Osteocyte (in vitro differentiated cells): ENCODE data around the gene LZIC. TPM values are rescaled to one million over a fixed set of nuclear protein-coding genes. Genes with fewer than 3 reads are reported as not detected.

Experiments used
- DNase-seq: peaks from one replicate; pipeline ENCODE4 v3.0.0; 2021; ENCODE audit warnings: mixed read lengths; ENCODE audit not compliant: unreplicated experiment; ENCODE audit errors: extremely low spot score
- H3K27ac Mint-ChIP-seq: one replicate; pipeline ENCODE4 v1.8.0; 2021; ENCODE audit warnings: mild to moderate bottlenecking, mixed read lengths; ENCODE audit not compliant: unreplicated experiment
- H3K27me3 Mint-ChIP-seq: one replicate; pipeline ENCODE4 v1.8.0; 2021; ENCODE audit warnings: mixed read lengths; ENCODE audit not compliant: unreplicated experiment
- H3K36me3 Mint-ChIP-seq: one replicate; pipeline ENCODE4 v1.8.0; 2021; ENCODE audit warnings: mixed read lengths; ENCODE audit not compliant: unreplicated experiment
- H3K4me1 Mint-ChIP-seq: one replicate; pipeline ENCODE4 v1.8.0; 2021; ENCODE audit warnings: mixed read lengths; ENCODE audit not compliant: unreplicated experiment
- H3K4me3 Mint-ChIP-seq: one replicate; pipeline ENCODE4 v1.8.0; 2021; ENCODE audit warnings: mild to moderate bottlenecking, moderate library complexity, mixed read lengths; ENCODE audit not compliant: unreplicated experiment
- H3K9me3 Mint-ChIP-seq: one replicate; pipeline ENCODE4 v1.8.0; 2021; ENCODE audit warnings: mixed read lengths; ENCODE audit not compliant: unreplicated experiment
- total RNA-seq: library from RNA; stranded (reverse); gene quantifications from 2 replicates; pipeline ENCODE4 v1.2.1, GENCODE V29; 2021
- TF ChIP-seq, protein P1 (sequence below): fragments of 200-600 bp; sonication (generic); IDR thresholded peaks from 2 replicates; pipeline ENCODE4 v1.5.0; 2021; ENCODE audit warnings: antibody characterized with exemption, mild to moderate bottlenecking, moderate library complexity

The LZIC gene
- total RNA-seq, 1 donor from 2014 or later: 28.6 TPM

DNA sequence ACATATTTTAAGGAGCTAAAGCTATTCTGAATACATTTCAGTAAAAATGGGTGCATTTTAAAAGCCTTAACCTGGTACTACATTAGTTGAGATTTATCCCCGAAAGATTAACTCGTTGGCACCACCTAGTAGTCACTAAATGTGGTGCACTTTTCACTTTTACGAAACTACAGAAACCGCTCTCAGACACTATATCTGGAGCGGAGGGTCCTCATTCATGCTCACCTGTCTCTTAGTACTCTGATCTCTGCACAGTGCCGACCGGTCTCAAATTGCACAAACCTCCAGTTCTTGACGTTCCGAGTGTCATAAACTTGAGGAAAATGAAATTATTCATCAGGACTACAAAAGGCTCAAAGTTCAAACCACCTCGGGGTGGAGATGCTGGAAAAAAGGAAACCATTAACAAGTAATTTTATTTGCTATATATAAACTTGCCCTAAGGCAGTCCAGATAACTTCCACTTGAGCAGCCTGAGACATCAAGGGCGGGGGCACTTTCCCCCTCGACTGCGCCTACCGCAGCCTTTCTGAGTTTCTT lies 722 bp downstream of the LZIC start:
- Mint-ChIP-seq H3K27me3 (no peaks in the 10 kb centered on the region), H3K36me3 (peaks cover 9% of the 10 kb centered on the region), H3K9me3 (no peaks in the 10 kb centered on the region), H3K4me1 (peaks cover 16% of the 10 kb centered on the region), H3K27ac (peak overlapping the region; percentile 98), H3K4me3 (peak overlapping the region; percentile 96)
- no peak for DNase-seq
- TF ChIP-seq, protein P1, sequence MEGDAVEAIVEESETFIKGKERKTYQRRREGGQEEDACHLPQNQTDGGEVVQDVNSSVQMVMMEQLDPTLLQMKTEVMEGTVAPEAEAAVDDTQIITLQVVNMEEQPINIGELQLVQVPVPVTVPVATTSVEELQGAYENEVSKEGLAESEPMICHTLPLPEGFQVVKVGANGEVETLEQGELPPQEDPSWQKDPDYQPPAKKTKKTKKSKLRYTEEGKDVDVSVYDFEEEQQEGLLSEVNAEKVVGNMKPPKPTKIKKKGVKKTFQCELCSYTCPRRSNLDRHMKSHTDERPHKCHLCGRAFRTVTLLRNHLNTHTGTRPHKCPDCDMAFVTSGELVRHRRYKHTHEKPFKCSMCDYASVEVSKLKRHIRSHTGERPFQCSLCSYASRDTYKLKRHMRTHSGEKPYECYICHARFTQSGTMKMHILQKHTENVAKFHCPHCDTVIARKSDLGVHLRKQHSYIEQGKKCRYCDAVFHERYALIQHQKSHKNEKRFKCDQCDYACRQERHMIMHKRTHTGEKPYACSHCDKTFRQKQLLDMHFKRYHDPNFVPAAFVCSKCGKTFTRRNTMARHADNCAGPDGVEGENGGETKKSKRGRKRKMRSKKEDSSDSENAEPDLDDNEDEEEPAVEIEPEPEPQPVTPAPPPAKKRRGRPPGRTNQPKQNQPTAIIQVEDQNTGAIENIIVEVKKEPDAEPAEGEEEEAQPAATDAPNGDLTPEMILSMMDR: peak; percentile 74

DNA sequence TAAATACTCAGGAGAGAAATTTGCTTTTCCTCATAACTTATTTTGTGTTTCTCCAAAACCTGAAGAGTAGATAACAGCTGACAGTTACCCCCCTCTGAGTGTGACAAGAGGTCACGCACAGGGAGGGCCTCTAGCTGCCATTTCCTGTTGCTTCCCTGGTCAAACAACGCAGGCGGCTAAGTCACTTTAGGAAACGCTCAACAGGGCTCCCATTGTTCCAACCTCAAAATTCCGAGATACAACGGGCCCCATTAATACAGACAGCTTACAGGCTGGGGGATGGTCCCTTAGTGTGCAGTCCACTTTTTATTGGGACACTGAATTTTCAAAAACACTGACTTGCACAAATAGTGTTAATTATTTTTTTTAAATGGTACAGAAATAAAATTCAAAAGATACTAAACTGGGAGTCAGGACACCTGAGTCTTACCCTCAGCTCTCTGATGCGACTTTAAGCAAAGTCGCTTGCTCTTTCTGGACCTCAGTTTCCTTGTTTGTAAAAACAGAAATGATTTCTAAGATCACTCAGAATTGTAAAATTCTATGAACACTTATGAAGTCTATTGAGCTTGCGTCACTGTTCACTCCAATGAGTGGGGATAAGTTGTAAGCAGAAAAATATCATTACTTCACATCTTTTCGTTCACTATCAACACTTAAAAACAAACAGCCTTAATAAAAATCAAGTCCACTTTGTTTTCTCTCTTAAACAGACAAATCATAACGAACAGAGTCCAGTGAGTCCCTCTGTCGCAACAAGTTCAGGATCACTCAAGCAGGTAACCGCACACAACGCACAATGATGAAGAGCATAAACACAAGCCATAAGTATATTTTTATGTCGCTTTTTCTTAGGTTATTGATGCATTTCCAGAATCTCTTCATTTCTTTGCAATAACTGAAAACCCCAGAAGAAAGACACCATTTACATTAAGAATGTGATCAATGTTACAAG lies 13.5 kb downstream of the LZIC start:
- Mint-ChIP-seq H3K27ac (peak overlapping the region; percentile 27), H3K4me3 (no peak overlapping the region), H3K36me3 (peaks cover 17% of the 10 kb centered on the region), H3K27me3 (no peaks in the 10 kb centered on the region), H3K4me1 (peaks cover 8% of the 10 kb centered on the region), H3K9me3 (no peaks in the 10 kb centered on the region)
- no peak for DNase-seq
- TF ChIP-seq, protein P1: no peak

DNA sequence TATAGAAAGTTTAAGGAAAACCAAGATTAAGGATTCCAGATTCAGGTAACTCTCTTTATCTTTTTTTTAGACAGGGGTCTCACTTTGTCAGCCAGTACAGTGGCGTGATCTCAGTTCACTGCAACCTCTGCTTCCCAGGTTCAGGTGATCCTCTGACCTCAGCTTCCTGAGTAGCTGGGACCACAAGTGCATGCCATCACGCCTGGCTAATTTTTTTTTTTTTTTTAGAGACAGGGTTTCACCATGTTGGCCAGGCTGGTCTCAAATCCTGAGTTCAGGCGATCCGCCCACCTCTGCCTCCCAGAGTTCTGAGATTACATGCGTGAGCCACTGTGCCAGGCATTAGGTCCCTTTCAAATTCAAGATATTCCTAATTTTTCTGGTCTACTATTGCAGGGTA lies 15.9 kb downstream of the LZIC start:
- Mint-ChIP-seq H3K36me3 (peaks cover 12% of the 10 kb centered on the region), H3K27me3 (no peaks in the 10 kb centered on the region), H3K27ac (no peak overlapping the region), H3K9me3 (no peaks in the 10 kb centered on the region), H3K4me3 (no peak overlapping the region), H3K4me1 (peaks cover 8% of the 10 kb centered on the region)
- no peak for DNase-seq
- TF ChIP-seq, protein P1: no peak

DNA sequence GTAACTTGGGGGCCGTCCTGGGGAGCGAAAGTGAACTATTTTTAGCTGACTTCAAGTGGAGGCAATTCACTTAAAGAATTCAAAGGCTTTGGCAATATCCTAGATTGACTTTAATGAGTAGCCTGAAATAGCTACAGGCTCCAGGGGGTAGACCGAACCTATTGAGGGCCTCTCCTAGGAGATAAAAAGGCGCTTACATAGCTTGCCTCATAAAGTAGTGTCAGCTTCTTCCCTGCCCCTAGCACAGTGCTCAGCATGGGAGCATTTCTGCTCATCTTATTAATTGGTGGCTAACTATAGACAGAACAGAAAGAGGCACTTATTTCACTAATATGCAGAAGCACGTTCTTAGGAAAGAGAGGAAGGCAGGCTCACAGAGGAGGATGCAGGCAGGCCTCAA lies 20.8 kb downstream of the LZIC start:
- H3K36me3 Mint-ChIP-seq: no peaks in the 10 kb centered on the region
- no peaks in the 10 kb centered on the region for H3K9me3 Mint-ChIP-seq

More for the DNA sequence above, 20.8 kb downstream of the LZIC start:
- TF ChIP-seq, protein P1: no peak
- no peaks in the 10 kb centered on the region for H3K27me3 Mint-ChIP-seq
- no peak overlapping the region for H3K27ac Mint-ChIP-seq
- H3K4me3 Mint-ChIP-seq: no peak overlapping the region
- no peaks in the 10 kb centered on the region for H3K4me1 Mint-ChIP-seq
- DNase-seq: no peak
